IgD-negative memory B cell (primary cell): ENCODE data around the gene ZNF217. TPM values are rescaled to one million over a fixed set of nuclear protein-coding genes. Genes with fewer than 3 reads are reported as not detected.
A peak's percentile ranks its signal among the peaks of the same experiment; 100 is the strongest.
"Not testable (repeated sequence)": the region's sequence is repeated elsewhere in the genome, so short reads cannot be mapped to it uniquely, and the experiment has no call there.

ENCODE experiments used
- H3K27ac Mint-ChIP-seq, 3 donors: one replicate each; pipeline ENCODE4 v1.8.0; 2020 to 2022; ENCODE audit warnings: mild to moderate bottlenecking in 3 of 3, mixed read lengths in 3 of 3, moderate library complexity in 1 of 3
- H3K27me3 Mint-ChIP-seq: one replicate; pipeline ENCODE4 v1.8.0; 2021; ENCODE audit warnings: mixed read lengths
- H3K36me3 Mint-ChIP-seq: one replicate; pipeline ENCODE4 v1.8.0; 2020; ENCODE audit warnings: mild to moderate bottlenecking, mixed read lengths
- H3K4me1 Mint-ChIP-seq, 3 donors: one replicate each; pipeline ENCODE4 v1.8.0; 2020 to 2022; ENCODE audit warnings: mixed read lengths in 3 of 3, mild to moderate bottlenecking in 1 of 3
- H3K4me3 Mint-ChIP-seq, 4 donors: one replicate each; pipeline ENCODE4 v1.8.0; 2020 to 2022; ENCODE audit warnings: mild to moderate bottlenecking in 4 of 4, mixed read lengths in 4 of 4, moderate library complexity in 3 of 4
- H3K9me3 Mint-ChIP-seq, 3 donors: one replicate each; pipeline ENCODE4 v1.8.0; 2020 to 2021; ENCODE audit warnings: mixed read lengths in 3 of 3, mild to moderate bottlenecking in 1 of 3
- polyA plus RNA-seq: library from polyadenylated mRNA; unstranded; fragments of 300-500 nt; fragmentation: Illumina TruSeq; gene quantifications from one replicate; pipeline ENCODE4 v1.2.3, GENCODE V29; 2021

Gene ZNF217
- polyA plus RNA-seq, 1 donor from 2014 or later: 29.9 TPM

DNA sequence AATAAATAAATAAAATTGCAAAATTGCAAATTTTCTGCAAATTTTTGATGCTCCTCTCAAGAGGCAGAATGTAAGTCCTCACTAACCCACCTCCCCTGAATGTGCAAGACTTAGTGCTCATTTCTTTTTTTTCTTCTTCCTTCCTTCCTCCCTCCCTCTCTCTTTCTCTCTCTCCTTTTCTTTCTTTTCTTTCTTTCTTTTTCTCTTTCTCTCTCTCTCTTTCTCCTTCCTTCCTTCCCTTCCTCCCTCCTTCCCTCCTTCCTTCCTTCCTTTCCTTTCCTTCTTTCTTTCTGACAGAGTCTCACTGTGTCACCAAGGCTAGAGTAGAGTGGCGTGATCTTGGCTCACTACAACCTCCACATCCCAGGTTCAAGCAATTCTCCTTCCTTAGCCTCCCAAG lies 60.1 kb downstream of the ZNF217 start:
- Mint-ChIP-seq H3K27me3 (no peaks in the 10 kb centered on the region), H3K27ac (no peak overlapping the region), H3K4me3 (no peak overlapping the region)

DNA sequence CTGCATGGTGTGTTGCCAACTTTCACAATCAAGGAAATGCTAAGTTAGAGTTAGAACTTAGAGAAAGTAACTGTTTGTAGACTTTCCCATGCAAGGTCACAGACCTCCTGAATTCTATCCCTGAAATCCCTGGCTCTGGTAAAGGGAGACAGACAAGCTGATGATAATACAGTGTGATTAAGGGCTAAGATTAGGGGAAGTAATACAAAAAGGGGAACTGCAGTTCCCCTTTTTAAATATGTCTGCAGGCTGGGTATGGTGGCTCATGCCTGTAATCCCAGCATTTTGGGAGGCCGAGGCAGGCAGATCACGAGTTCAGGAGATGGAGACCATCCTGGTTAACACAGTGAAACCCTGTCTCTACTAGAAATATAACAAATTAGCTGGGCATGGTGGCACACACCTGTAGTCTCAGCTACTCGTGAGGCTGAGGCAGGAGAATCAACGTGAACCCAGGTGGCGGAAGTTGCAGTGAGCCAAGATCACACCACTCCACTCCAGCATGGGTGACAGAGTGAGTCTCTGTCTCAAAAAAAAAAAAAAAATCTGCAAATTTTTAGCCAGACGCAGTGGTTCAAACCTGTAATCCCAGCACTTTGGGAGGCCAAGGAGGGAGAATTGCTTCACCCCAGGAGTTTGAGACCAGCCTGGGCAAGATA lies 60.9 kb downstream of the ZNF217 start:
- H3K9me3 Mint-ChIP-seq, H3K36me3 Mint-ChIP-seq, H3K27me3 Mint-ChIP-seq: not testable (repeated sequence)
- Mint-ChIP-seq H3K27ac (peak overlapping the region in 1 of 3 donors; percentile 80), H3K4me1 (peaks cover 6 to 12% (median 10%) of the 10 kb centered on the region in 3 donors), H3K4me3 (peak overlapping the region; percentile 37 to 84 (median 77))

More for the DNA sequence above, 60.1 kb downstream of the ZNF217 start:
- Mint-ChIP-seq H3K4me1 (peaks cover 6 to 12% (median 10%) of the 10 kb centered on the region in 3 donors), H3K36me3 (peaks cover 5% of the 10 kb centered on the region), H3K9me3 (peaks cover 0 to 4% (median under 1%) of the 10 kb centered on the region in 3 donors)

DNA sequence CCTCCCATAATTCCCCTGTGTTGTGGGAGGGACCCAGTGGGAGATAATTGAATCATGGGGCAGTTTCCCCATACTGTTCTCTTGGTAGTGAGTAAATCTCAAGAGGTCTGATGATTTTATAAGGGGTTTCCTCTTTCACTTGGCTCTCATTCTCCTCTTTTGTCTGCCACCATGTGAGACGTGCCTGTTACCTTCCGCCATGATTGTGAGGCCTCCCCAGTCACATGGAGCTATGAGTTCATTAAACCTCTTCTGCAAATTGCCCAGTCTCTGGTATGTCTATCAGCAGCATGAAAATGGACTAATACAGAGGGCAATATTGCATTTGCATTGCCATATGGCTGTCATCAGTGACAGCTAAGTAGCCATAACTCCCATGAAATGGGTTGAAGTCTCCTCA lies 63.2 kb downstream of the ZNF217 start:
- no peak overlapping the region for H3K4me3 Mint-ChIP-seq
- no peaks in the 10 kb centered on the region for H3K27me3 Mint-ChIP-seq
- H3K9me3 Mint-ChIP-seq: peaks cover 0 to 4% (median 0%) of the 10 kb centered on the region in 3 donors
- H3K27ac Mint-ChIP-seq: no peak overlapping the region
- peaks cover 3% of the 10 kb centered on the region for H3K36me3 Mint-ChIP-seq
- H3K4me1 Mint-ChIP-seq: peaks cover 6 to 12% (median 10%) of the 10 kb centered on the region in 3 donors

DNA sequence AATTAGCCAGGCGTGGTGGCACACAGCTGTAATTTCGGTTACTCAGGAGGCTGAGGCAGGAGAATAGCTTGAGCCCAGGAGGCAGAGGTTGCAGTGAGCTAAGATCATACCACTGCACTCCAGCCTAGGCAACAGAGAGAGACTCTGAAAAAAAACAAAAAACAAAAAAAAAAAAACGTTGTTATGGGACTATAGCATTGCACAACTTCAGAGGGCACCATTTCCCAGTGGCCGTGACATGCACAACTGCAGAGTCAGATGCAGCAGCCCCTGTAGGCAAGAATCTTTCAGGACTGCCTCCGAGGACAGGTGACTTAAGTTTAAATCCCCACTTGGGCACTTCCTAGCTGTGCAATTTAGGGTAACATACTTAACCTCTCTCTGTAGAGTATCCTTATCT lies 64.0 kb downstream of the ZNF217 start:
- peaks cover 6 to 12% (median 10%) of the 10 kb centered on the region in 3 donors for H3K4me1 Mint-ChIP-seq
- H3K27ac Mint-ChIP-seq: no peak overlapping the region

DNA sequence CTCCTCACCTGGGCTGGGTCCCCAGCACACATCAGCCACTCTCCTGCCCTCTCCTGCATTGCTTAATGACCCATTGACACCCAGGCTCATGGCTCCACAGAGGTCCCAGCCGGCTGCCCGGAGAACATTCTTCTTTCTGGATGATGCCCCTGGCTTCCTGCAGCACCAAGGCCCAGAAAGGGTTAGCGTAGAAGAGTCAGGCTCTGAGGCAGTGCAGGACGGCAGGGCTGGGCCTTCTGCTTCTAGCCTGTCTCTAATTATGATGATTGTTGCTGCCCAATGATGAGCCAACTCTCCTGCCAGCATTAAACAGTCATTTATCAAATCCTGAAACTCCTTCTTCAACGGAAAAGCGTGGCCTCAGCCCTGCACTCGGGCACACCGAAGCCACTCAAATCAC lies 66.4 kb downstream of the ZNF217 start:
- peaks cover 0 to 4% (median 0%) of the 10 kb centered on the region in 3 donors for H3K9me3 Mint-ChIP-seq
- H3K4me3 Mint-ChIP-seq: no peak overlapping the region

More for the DNA sequence above, 64.0 kb downstream of the ZNF217 start:
- H3K27me3 Mint-ChIP-seq: no peaks in the 10 kb centered on the region
- no peak overlapping the region for H3K4me3 Mint-ChIP-seq
- peaks cover under 1% of the 10 kb centered on the region for H3K36me3 Mint-ChIP-seq
- peaks cover 0 to 4% (median 0%) of the 10 kb centered on the region in 3 donors for H3K9me3 Mint-ChIP-seq

DNA sequence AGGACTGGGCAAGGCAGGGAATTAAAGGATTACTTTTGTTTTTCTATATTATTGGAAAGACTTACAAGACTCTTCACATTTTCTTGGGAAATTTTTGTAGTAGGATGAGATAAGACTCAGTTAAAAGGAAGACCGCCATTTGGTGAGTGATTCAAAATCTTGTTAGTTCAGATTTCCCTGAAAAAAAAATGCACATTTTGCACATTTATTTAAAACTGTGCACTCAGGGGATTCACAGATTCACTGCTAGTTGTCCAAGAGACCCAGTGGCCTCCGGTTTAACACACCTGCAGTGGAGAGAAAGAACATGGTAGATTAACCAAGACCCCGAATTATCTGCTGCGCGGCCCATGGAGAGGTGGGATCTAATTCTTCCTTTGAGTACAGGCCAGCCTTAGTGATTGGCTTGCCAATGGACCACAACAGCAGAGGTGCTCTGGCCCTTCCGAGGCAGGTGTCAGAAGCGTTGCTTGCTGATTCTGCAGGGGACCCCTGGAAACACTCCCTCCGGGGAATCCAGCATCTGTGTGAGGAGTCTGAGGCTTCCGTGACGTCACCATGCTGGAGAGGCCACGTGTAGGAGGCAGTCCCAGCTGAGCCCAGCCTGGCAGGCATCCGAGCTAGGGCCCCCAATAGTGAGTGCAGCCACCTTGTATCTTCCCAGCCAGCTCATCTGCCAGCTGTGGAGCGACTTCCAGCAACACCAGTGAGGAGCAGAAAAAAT lies 68.9 kb downstream of the ZNF217 start:
- Mint-ChIP-seq H3K27ac (no peak overlapping the region), H3K27me3 (peaks cover 3% of the 10 kb centered on the region), H3K4me1 (no peaks in the 10 kb centered on the region), H3K36me3 (peaks cover 2% of the 10 kb centered on the region), H3K4me3 (no peak overlapping the region), H3K9me3 (no peaks in the 10 kb centered on the region)

More for the DNA sequence above, 66.4 kb downstream of the ZNF217 start:
- peaks cover under 1% of the 10 kb centered on the region for H3K36me3 Mint-ChIP-seq
- H3K27me3 Mint-ChIP-seq: no peaks in the 10 kb centered on the region
- peaks cover 0 to under 1% (median under 1%) of the 10 kb centered on the region in 3 donors for H3K4me1 Mint-ChIP-seq
- no peak overlapping the region for H3K27ac Mint-ChIP-seq

DNA sequence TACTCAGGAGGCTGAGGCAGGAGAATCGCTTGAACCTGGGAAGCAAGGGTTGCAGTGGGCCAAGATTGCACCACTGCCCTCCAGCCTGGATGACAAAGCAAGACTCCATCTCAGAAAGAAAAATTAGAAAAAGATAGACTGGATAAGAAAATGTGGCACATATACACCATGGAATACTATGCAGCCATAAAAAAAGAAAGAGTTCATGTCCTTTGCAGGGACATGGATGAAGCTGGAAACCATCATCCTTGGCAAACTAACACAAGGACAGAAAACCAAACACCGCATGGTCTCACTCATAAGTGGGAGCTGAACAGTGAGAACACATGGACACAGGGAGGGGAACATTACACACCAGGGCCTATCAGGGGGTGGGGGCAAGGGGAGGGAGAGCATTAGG lies 70.0 kb downstream of the ZNF217 start:
- peak overlapping the region in 1 of 3 donors; percentile 23 for H3K27ac Mint-ChIP-seq
- not testable (repeated sequence) for H3K9me3 Mint-ChIP-seq, H3K27me3 Mint-ChIP-seq, H3K36me3 Mint-ChIP-seq, H3K4me1 Mint-ChIP-seq
- peak overlapping the region in 1 of 4 donors; percentile 25 for H3K4me3 Mint-ChIP-seq

DNA sequence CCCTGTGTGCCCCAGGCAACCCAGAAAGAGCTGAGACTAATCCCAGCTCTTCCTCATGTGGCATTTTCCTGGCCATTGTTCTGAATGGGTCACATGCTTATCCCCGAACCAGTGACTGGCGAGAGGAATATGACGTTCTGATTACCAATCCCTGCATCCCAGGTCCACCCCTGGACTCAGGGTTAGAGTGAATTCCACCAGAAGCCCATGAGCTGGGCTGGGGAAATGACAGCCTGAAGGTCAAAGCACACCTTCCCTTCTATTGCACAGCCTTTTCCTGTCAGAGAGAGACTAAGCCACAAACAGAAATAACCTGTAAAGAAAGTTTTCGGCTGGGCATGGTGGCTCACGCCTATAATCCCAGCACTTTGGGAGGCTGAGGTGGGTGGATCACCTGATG lies 70.9 kb downstream of the ZNF217 start:
- no peaks in the 10 kb centered on the region for H3K9me3 Mint-ChIP-seq
- peaks cover 3% of the 10 kb centered on the region for H3K27me3 Mint-ChIP-seq
- H3K27ac Mint-ChIP-seq: no peak overlapping the region
- H3K4me1 Mint-ChIP-seq: no peaks in the 10 kb centered on the region
- peaks cover 3% of the 10 kb centered on the region for H3K36me3 Mint-ChIP-seq
- H3K4me3 Mint-ChIP-seq: no peak overlapping the region

DNA sequence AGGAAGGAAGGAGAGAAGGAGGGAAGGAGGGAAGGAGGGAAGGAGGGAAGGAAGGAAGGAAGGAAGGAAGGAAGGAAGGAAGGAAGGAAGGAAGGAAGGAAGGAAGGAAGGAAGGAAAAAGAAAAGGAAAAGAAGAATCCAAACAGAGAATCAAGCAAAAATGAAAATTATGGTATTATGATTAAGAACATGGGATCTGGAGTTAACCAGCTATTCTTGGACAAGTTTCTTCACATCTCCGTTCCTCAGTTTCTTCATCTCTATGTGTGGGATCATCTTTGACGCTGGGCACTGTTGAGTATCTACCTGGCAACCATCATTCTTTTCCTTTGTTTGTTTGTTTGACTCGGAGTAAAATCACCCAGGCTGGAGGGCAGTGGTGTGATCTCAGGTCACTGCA lies 71.6 kb downstream of the ZNF217 start:
- no peak overlapping the region for H3K27ac Mint-ChIP-seq
- no peaks in the 10 kb centered on the region for H3K9me3 Mint-ChIP-seq
- H3K4me1 Mint-ChIP-seq: no peaks in the 10 kb centered on the region
- no peak overlapping the region for H3K4me3 Mint-ChIP-seq
- H3K36me3 Mint-ChIP-seq: peaks cover 3% of the 10 kb centered on the region
- peaks cover 3% of the 10 kb centered on the region for H3K27me3 Mint-ChIP-seq

DNA sequence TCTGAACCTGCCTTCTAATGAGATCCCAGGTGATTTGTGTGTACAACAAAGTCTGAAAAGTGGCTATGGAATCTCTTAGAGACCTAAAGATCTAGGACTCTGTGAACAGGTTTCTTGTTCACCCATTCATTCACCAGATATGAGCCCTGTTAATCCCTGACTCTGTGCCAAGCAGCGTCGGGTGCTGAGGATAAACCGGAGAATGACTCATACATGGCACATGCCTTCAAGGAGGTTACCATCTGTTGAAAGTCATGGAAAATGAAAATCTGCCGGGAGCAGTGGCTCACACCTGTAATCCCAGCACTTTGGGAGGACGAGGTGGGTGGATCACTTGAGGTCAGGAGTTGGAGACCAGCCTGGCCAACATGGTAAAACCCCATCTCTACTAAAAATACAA lies 72.2 kb downstream of the ZNF217 start:
- not testable (repeated sequence) for H3K36me3 Mint-ChIP-seq, H3K4me3 Mint-ChIP-seq, H3K4me1 Mint-ChIP-seq, H3K27ac Mint-ChIP-seq, H3K27me3 Mint-ChIP-seq, H3K9me3 Mint-ChIP-seq

DNA sequence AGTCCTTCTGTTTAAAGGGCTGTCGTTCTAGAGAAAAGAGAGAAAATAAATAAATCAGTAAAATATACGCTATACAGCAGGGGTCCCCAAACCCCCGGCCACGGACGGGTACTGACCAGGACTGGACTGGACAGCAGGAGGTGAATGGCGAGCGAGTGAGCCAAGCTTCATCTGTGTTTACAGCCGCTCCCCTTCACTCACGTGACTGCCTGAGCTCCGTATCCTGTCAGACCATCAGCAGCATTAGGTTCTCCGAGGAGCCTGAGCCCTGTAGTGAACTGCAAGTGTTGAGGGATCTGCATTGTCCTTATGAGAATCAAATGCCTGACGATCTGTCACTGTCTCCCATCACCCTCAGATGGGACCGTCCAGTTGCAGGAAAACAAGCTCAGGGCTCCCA lies 76.5 kb downstream of the ZNF217 start:
- peaks cover 3% of the 10 kb centered on the region for H3K27me3 Mint-ChIP-seq
- H3K27ac Mint-ChIP-seq: no peak overlapping the region
- H3K9me3 Mint-ChIP-seq: no peaks in the 10 kb centered on the region
- no peak overlapping the region for H3K4me3 Mint-ChIP-seq
- peaks cover 2% of the 10 kb centered on the region for H3K36me3 Mint-ChIP-seq
- no peaks in the 10 kb centered on the region for H3K4me1 Mint-ChIP-seq
